MM.1S (cell line): ENCODE data around the gene LPIN1.

Source experiments
- DNase-seq: peaks from one replicate; pipeline ENCODE4 v3.0.0-alpha.2; 2015
- H2AFZ ChIP-seq: fragments of 300-600 bp; sonication (generic); 2 replicates; pipeline ENCODE4 v1.6.0; 2016; ENCODE audit warnings: antibody characterized with exemption, low read length
- H3F3A ChIP-seq: fragments of 300-600 bp; sonication (generic); 2 replicates; pipeline ENCODE4 v1.6.1; 2016; ENCODE audit warnings: mild to moderate bottlenecking, antibody characterized with exemption, low read length, moderate library complexity, mixed read lengths; ENCODE audit not compliant: insufficient read depth
- H3K27ac ChIP-seq: fragments of 300-600 bp; sonication (generic); 2 replicates; pipeline ENCODE4 v1.5.1; 2016; ENCODE audit warnings: mild to moderate bottlenecking, low read length
- H3K27me3 ChIP-seq: fragments of 300-600 bp; sonication (generic); replicated peaks from 2 replicates; pipeline ENCODE4 v1.6.0; 2016; ENCODE audit warnings: low read length; ENCODE audit not compliant: insufficient read depth
- H3K36me3 ChIP-seq: fragments of 300-600 bp; sonication (generic); replicated peaks from 2 replicates; pipeline ENCODE4 v1.6.1; 2016; ENCODE audit warnings: mild to moderate bottlenecking, low read length, mixed read lengths; ENCODE audit not compliant: insufficient read depth
- H3K4me1 ChIP-seq: fragments of 300-600 bp; sonication (generic); 2 replicates; pipeline ENCODE4 v1.6.1; 2016; ENCODE audit warnings: low read length, mixed read lengths
- H3K4me2 ChIP-seq: fragments of 300-600 bp; sonication (generic); 2 replicates; pipeline ENCODE4 v1.6.0; 2016; ENCODE audit warnings: low read depth, low read length
- H3K4me3 ChIP-seq: fragments of 300-600 bp; sonication (generic); 2 replicates; pipeline ENCODE4 v1.5.1; 2016; ENCODE audit warnings: low read length, mixed read lengths
- H3K79me2 ChIP-seq: fragments of 300-600 bp; sonication (generic); 2 replicates; pipeline ENCODE4 v1.6.1; 2016; ENCODE audit warnings: mixed run types, low read length, mixed read lengths
- H3K9ac ChIP-seq: fragments of 300-600 bp; sonication (generic); 2 replicates; pipeline ENCODE4 v1.6.1; 2016; ENCODE audit warnings: low read length, mixed read lengths
- H3K9me2 ChIP-seq: fragments of 300-600 bp; sonication (generic); replicated peaks from 2 replicates; pipeline ENCODE4 v1.6.1; 2016; ENCODE audit warnings: mild to moderate bottlenecking, low read length, mixed read lengths; ENCODE audit not compliant: insufficient read depth
- H3K9me3 ChIP-seq: fragments of 300-600 bp; sonication (generic); replicated peaks from 2 replicates; pipeline ENCODE4 v1.6.1; 2016; ENCODE audit warnings: mild to moderate bottlenecking, low read length, mixed read lengths; ENCODE audit not compliant: insufficient read depth
- H4K20me1 ChIP-seq: fragments of 300-600 bp; sonication (generic); 2 replicates; pipeline ENCODE4 v1.6.1; 2016; ENCODE audit warnings: mild to moderate bottlenecking, low read length, moderate library complexity, mixed read lengths; ENCODE audit not compliant: insufficient read depth
- CTCF ChIP-seq: fragments of 300-600 bp; sonication (generic); IDR thresholded peaks from 2 replicates; pipeline ENCODE4 v1.5.1; 2016; ENCODE audit warnings: antibody characterized with exemption, low read length, mixed read lengths
- EZH2 ChIP-seq: fragments of 300-600 bp; sonication (generic); optimal IDR thresholded peaks from 2 replicates; pipeline ENCODE3; 2017; ENCODE audit warnings: low read depth, mild to moderate bottlenecking, antibody characterized with exemption, low read length, mixed read lengths
- EZH2phosphoT487 ChIP-seq: fragments of 300-600 bp; sonication (generic); IDR thresholded peaks from 2 replicates; pipeline ENCODE4 v1.6.1; 2018; ENCODE audit warnings: antibody characterized with exemption, low read length

LPIN1 gene

DNA sequence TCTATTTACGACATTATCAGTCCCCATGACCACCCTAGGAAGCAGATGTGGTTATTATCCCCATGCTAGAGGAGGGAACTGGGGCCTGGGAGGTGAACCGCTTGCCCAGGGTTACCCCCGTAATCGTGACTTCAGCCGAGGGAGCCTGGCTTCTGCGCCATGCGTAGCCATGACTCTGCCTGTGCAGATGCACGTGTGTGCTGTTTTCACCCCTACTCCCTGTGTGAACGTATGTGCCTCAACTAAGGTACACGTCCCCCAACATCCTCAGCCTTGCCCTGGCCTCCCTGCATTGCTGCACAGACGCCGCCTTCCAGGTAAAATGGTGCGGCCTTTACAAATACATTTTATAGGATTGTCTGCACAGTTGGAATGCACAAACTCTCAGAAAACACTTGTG is 40.2 kb downstream of the LPIN1 start:
- no peaks in the 10 kb centered on the region for H3K9me2 ChIP-seq
- no peak overlapping the region for H2AFZ ChIP-seq
- TF ChIP-seq EZH2, result no peak
- no peak for TF ChIP-seq EZH2phosphoT487
- TF ChIP-seq CTCF, result no peak
- H4K20me1 ChIP-seq, result no peaks in the 10 kb centered on the region; the same call in 1 of the 2 replicates
- H3K27ac ChIP-seq, result no peak overlapping the region
- peaks cover 3% of the 10 kb centered on the region; the same call in 1 of the 2 replicates for H3F3A ChIP-seq
- peaks cover 49% of the 10 kb centered on the region for H3K36me3 ChIP-seq
- no peak overlapping the region for H3K4me2 ChIP-seq
- no peaks in the 10 kb centered on the region for H3K4me1 ChIP-seq
- H3K9me3 ChIP-seq, result no peaks in the 10 kb centered on the region
- H3K27me3 ChIP-seq, result no peaks in the 10 kb centered on the region
- H3K4me3 ChIP-seq, result no peak overlapping the region
- DNase-seq, result no peak
- no peak overlapping the region for H3K9ac ChIP-seq
- H3K79me2 ChIP-seq, result peaks cover 85% of the 10 kb centered on the region

DNA sequence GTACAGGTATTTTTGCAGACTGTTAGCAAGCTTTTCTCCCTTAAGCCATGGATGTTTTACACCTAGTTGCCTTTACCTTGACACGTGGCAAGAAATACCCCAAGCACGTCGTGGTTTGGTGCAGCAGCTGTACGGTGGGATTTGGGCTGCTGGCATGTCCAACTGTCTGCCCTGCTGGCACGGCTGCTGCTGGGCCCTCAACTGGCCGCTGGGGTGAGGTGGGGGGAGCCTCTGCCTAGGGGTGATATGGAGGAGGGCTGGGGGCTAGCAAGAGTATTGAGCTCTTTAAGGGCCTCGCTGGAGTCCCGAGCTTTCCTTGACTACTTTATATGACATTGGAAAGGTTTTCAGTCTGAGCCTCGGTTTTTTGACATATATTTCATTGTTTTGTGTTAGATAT is 41.6 kb downstream of the LPIN1 start:
- H3K27me3 ChIP-seq, result no peaks in the 10 kb centered on the region
- peaks cover 3% of the 10 kb centered on the region; the same call in 1 of the 2 replicates for H3F3A ChIP-seq
- no peak overlapping the region for H3K9ac ChIP-seq
- no peak overlapping the region for H3K4me3 ChIP-seq
- TF ChIP-seq CTCF (no peak), EZH2phosphoT487 (no peak), EZH2 (no peak)
- H3K9me3 ChIP-seq, result no peaks in the 10 kb centered on the region
- H3K9me2 ChIP-seq, result no peaks in the 10 kb centered on the region
- no peak overlapping the region for H2AFZ ChIP-seq
- H3K36me3 ChIP-seq, result peaks cover 47% of the 10 kb centered on the region
- no peaks in the 10 kb centered on the region for H3K4me1 ChIP-seq
- peaks cover 76% of the 10 kb centered on the region for H3K79me2 ChIP-seq
- no peak overlapping the region for H3K4me2 ChIP-seq
- no peak for DNase-seq
- H3K27ac ChIP-seq, result no peak overlapping the region
- H4K20me1 ChIP-seq, result no peaks in the 10 kb centered on the region; the same call in 1 of the 2 replicates

DNA sequence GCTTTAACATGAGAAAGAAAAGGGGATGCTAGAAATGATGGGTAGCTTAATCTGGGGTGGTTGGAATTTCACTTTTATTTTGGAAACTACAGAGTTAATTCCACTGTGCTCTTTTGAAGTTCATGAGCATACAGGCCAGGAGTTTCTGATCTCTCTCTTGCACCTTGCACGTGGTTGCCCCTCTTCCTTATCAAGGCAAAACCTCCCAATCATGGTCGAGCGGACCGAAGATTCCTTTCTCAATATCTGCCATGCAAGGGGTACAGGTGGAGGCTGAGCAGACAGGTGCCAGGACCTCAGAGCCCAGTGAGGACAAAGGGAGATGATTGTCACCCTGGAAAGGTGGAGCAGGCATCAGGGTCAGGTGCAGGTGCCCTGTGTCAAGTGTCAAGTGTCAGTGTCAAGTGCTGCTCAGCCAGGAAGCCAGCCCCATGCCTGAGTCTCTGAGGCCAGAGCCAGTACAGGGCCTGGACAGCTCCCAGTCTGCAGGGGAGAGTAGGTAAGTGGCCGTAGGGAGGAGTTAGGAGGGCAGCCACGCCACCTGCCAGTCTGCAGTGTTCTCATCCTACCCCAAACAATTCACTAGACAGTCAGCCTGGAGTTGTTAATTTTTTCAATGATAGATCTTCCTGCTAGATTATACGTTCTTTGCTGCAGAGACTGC is 42.2 kb downstream of the LPIN1 start:
- no peak for DNase-seq
- H3K9me2 ChIP-seq, result no peaks in the 10 kb centered on the region
- H3K9me3 ChIP-seq, result no peaks in the 10 kb centered on the region
- H3K4me2 ChIP-seq, result no peak overlapping the region
- H3K4me3 ChIP-seq, result no peak overlapping the region
- no peaks in the 10 kb centered on the region for H3K27me3 ChIP-seq
- H3K4me1 ChIP-seq, result no peaks in the 10 kb centered on the region
- peaks cover 3% of the 10 kb centered on the region; the same call in 1 of the 2 replicates for H3F3A ChIP-seq
- no peak overlapping the region for H2AFZ ChIP-seq
- peaks cover 70% of the 10 kb centered on the region for H3K79me2 ChIP-seq
- H3K36me3 ChIP-seq, result peaks cover 46% of the 10 kb centered on the region
- H3K9ac ChIP-seq, result no peak overlapping the region
- H3K27ac ChIP-seq, result no peak overlapping the region
- TF ChIP-seq EZH2 (no peak), CTCF (no peak), EZH2phosphoT487 (no peak)
- no peaks in the 10 kb centered on the region; the same call in 1 of the 2 replicates for H4K20me1 ChIP-seq
